Gastrocnemius medialis (tissue), 4 donors: ENCODE results near the gene SLC17A1.

Experiments
- POLR2A ChIP-seq, 2 donors: fragments of 450-650 bp; IDR thresholded peaks; one replicate each; pipeline ENCODE4 v1.6.1; 2017; ENCODE audit warnings: antibody characterized with exemption in 2 of 2, mild to moderate bottlenecking in 2 of 2, moderate library complexity in 2 of 2
- TF ChIP-seq, protein P1 (sequence below), 5 experiments: fragments of 450-650 bp in 3 of 5; fragments of 200-600 bp in 2 of 5; sonication (generic) in 2 of 5; IDR thresholded peaks in 4 of 5; conservative IDR thresholded peaks in 1 of 5; 1 replicate in 4 of 5; 2 replicates in 1 of 5; pipeline ENCODE4 v1.5.1; 2016 to 2019; ENCODE audit warnings: antibody characterized with exemption in 5 of 5, mild to moderate bottlenecking in 3 of 5, moderate library complexity in 3 of 5

DNA sequence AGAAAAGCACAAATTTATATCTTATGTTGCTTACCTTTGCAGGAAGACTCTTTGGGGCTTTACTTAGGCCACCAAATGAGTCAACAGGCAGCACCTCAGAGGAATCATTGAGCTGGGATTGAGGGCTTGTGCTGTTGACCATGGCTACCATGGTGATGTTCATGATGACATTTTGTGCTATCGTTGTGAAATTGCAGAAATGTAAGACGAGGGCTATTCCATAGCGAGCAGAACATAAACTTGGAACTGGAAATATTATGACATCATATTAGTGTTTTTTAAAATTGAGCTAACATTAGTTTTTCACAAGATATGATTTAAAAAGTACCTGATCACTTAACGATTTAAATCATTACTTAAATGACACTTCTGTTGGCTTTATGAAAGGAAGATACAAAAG lies 30.3 kb upstream of the SLC17A1 start:
- TF ChIP-seq, protein P1, sequence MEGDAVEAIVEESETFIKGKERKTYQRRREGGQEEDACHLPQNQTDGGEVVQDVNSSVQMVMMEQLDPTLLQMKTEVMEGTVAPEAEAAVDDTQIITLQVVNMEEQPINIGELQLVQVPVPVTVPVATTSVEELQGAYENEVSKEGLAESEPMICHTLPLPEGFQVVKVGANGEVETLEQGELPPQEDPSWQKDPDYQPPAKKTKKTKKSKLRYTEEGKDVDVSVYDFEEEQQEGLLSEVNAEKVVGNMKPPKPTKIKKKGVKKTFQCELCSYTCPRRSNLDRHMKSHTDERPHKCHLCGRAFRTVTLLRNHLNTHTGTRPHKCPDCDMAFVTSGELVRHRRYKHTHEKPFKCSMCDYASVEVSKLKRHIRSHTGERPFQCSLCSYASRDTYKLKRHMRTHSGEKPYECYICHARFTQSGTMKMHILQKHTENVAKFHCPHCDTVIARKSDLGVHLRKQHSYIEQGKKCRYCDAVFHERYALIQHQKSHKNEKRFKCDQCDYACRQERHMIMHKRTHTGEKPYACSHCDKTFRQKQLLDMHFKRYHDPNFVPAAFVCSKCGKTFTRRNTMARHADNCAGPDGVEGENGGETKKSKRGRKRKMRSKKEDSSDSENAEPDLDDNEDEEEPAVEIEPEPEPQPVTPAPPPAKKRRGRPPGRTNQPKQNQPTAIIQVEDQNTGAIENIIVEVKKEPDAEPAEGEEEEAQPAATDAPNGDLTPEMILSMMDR (IDR thresholded peaks at IDR 0.05 in 4 of 5, conservative IDR thresholded peaks at IDR 0.05 in 1 of 5), result no peak
- TF ChIP-seq POLR2A (IDR thresholded peaks at IDR 0.05), result no peak
